Endothelial cell of umbilical vein (primary cell): ENCODE results near the gene OPRD1. TPM values are rescaled to one million over a fixed set of nuclear protein-coding genes. Genes with fewer than 3 reads are reported as not detected.

Source experiments
- BruUV-seq: library from RNA; stranded (reverse); fragments of 400-500 nt; replicated peaks from 2 replicates; lab custom pipeline; 2021; lab: Mats Ljungman, UMichigan
- CTCF ChIA-PET: fragments of 300-600, 350-600 bp; sonication (Branson Sonifier 250); formaldehyde crosslinking; loops from one replicate; lab custom pipeline; 2021; ENCODE audit warnings: antibody characterized with exemption, inconsistent platforms; lab: Charles Lee
- POLR2A ChIA-PET: fragments of 300-600, 350-600 bp; sonication (Branson Sonifier 250); formaldehyde crosslinking; loops from one replicate; lab custom pipeline; 2021; ENCODE audit warnings: antibody characterized with exemption, inconsistent platforms; lab: Charles Lee
- DNase-seq: peaks from one replicate; pipeline ENCODE4 v3.0.0-alpha.2; 2011; ENCODE audit warnings: low read depth, low spot score
- FAIRE-seq: peaks from 2 replicates; lab custom pipeline; 2011; peaks lifted over from hg19 to GRCh38; lab: Jason Lieb, UNC
- H2AFZ ChIP-seq: 2 replicates; pipeline ENCODE4 v1.6.0; 2012; ENCODE audit warnings: low read depth, low read length, control low read depth, inconsistent platforms
- H3K27ac ChIP-seq: 2 replicates; pipeline ENCODE4 v1.5.1; 2011; ENCODE audit warnings: low read depth, mild to moderate bottlenecking, control low read depth, low read length, moderate library complexity; ENCODE audit not compliant: insufficient read depth
- H3K27me3 ChIP-seq, 2 experiments: 2 replicates each; pipeline versions ENCODE4 v1.6.0 to v1.6.1; 2011; ENCODE audit warnings: low read length in 2 of 2, mixed read lengths in 1 of 2; ENCODE audit not compliant: control insufficient read depth in 2 of 2, insufficient read depth in 2 of 2
- H3K36me3 ChIP-seq, 2 experiments: 2 replicates in 1 of 2; 3 replicates in 1 of 2; pipeline ENCODE4 v1.5.1; 2011; ENCODE audit warnings: low read length in 2 of 2, mild to moderate bottlenecking in 1 of 2, moderate library complexity in 1 of 2; ENCODE audit not compliant: control insufficient read depth in 2 of 2, insufficient read depth in 2 of 2; ENCODE audit errors: extremely low read depth in 1 of 2
- H3K4me1 ChIP-seq: 3 replicates; pipeline ENCODE4 v1.5.1; 2011; ENCODE audit warnings: mild to moderate bottlenecking, low read length; ENCODE audit not compliant: control insufficient read depth, insufficient read depth; ENCODE audit errors: extremely low read depth
- H3K4me2 ChIP-seq: 2 replicates; pipeline ENCODE4 v1.6.1; 2011; ENCODE audit warnings: low read length, control low read depth, mixed read lengths; ENCODE audit not compliant: insufficient read depth
- H3K4me3 ChIP-seq, 3 experiments: fragments of 200-600 bp in 1 of 3; sonication (generic), shearing (Covaris generic) in 1 of 3; replicated peaks in 1 of 3; 2 replicates each; pipeline ENCODE4 v1.5.1; 2011 to 2016; ENCODE audit warnings: control low read depth in 3 of 3, low read length in 3 of 3, mild to moderate bottlenecking in 2 of 3, inconsistent platforms in 1 of 3, low read depth in 1 of 3, moderate library complexity in 1 of 3; ENCODE audit not compliant: insufficient read depth in 1 of 3
- H3K79me2 ChIP-seq: 2 replicates; pipeline ENCODE4 v1.6.0; 2012; ENCODE audit warnings: low read length, inconsistent platforms; ENCODE audit not compliant: control insufficient read depth, insufficient read depth
- H3K9ac ChIP-seq: replicated peaks from 2 replicates; pipeline ENCODE3; 2011; ENCODE audit warnings: low read length, control low read depth; ENCODE audit not compliant: insufficient read depth; ENCODE audit errors: extremely low read depth
- H3K9me1 ChIP-seq: replicated peaks from 3 replicates; pipeline ENCODE4 v1.6.0; 2011; ENCODE audit warnings: mild to moderate bottlenecking, low read length; ENCODE audit not compliant: control insufficient read depth, insufficient read depth; ENCODE audit errors: extremely low read depth
- H3K9me3 ChIP-seq: replicated peaks from 2 replicates; pipeline ENCODE4 v1.5.1; 2012; ENCODE audit warnings: low read length, inconsistent platforms; ENCODE audit not compliant: control insufficient read depth, insufficient read depth
- H4K20me1 ChIP-seq: replicated peaks from 2 replicates; pipeline ENCODE3; 2011; ENCODE audit warnings: mild to moderate bottlenecking, low read length; ENCODE audit not compliant: control insufficient read depth, insufficient read depth; ENCODE audit errors: extremely low read depth
- CTCF ChIP-seq, 2 donors: IDR thresholded peaks; 1 replicate in 1 of 2; 2 replicates in 1 of 2; pipeline ENCODE4 v1.5.1; 2011; ENCODE audit warnings: low read length in 2 of 2, mild to moderate bottlenecking in 2 of 2, moderate library complexity in 2 of 2, control low read depth in 1 of 2, inconsistent platforms in 1 of 2, low read depth in 1 of 2; ENCODE audit not compliant: insufficient read depth in 1 of 2; ENCODE audit errors: extremely low read depth in 1 of 2
- EZH2 ChIP-seq: IDR thresholded peaks from 2 replicates; pipeline ENCODE4 v1.6.1; 2012; ENCODE audit warnings: borderline replicate concordance, low read depth, mild to moderate bottlenecking, moderate library complexity, low read length, inconsistent platforms; ENCODE audit not compliant: severe bottlenecking
- FOS ChIP-seq: IDR thresholded peaks from 2 replicates; pipeline ENCODE4 v1.6.1; 2011; ENCODE audit warnings: mild to moderate bottlenecking, low read length, moderate library complexity, borderline replicate concordance; ENCODE audit not compliant: insufficient read depth
- GATA2 ChIP-seq: IDR thresholded peaks from 2 replicates; pipeline ENCODE4 v1.7.0; 2011; ENCODE audit warnings: low read depth, mild to moderate bottlenecking, moderate library complexity, mixed read lengths, low read length; ENCODE audit not compliant: insufficient read length, insufficient read depth
- JUN ChIP-seq: IDR thresholded peaks from 2 replicates; pipeline ENCODE4 v1.6.1; 2011; ENCODE audit warnings: borderline replicate concordance, low read depth; ENCODE audit not compliant: insufficient read length, insufficient read depth
- MAX ChIP-seq: IDR thresholded peaks from 2 replicates; pipeline ENCODE4 v1.6.1; 2011; ENCODE audit not compliant: insufficient read depth, insufficient read length
- MYC ChIP-seq: IDR thresholded peaks from one replicate; pipeline ENCODE4 v1.6.1; 2011; ENCODE audit warnings: mild to moderate bottlenecking, low read depth, low read length
- POLR2A ChIP-seq: IDR thresholded peaks from 2 replicates; pipeline ENCODE4 v1.6.1; 2012; ENCODE audit warnings: low read depth, mild to moderate bottlenecking, control low read depth, low read length
- POLR2AphosphoS5 ChIP-seq: IDR thresholded peaks from 2 replicates; pipeline ENCODE4 v1.6.1; 2012; ENCODE audit warnings: low read depth, mild to moderate bottlenecking, control low read depth, low read length, moderate library complexity; ENCODE audit not compliant: insufficient read depth
- dilution Hi-C: fragments of 300-500 bp; cut with MboI; formaldehyde crosslinking; loops from one replicate; pipeline ENCODE4 v1.15.0; 2019; ENCODE audit warnings: low sequenced_read_pairs; ENCODE audit not compliant: extremely low pct_ligation_motif_present
- intact Hi-C: fragments of 100-400 bp; cut with micrococcal nuclease; formaldehyde crosslinking; loops from one replicate; pipeline ENCODE4 v1.10.0; 2022
- polyA plus RNA-seq, 4 experiments: library from polyadenylated mRNA; depleted of rRNA in 3 of 4; stranded (reverse) in 3 of 4; unstranded in 1 of 4; fragments of >200 nt; gene quantifications; 2 replicates each; pipeline versions ENCODE4 v1.2.1 to v1.2.3, GENCODE V29; 2011 to 2012; ENCODE audit warnings: missing spikeins in 1 of 4
- total RNA-seq: library from RNA; stranded (reverse); gene quantifications from 2 replicates; pipeline ENCODE4 v1.2.3, GENCODE V29; 2021

The OPRD1 gene
- total and polyA plus RNA-seq, 2 donors (not counting 3 experiments of a cell fraction or from before 2014, with no cell fraction given), result not detected

GRCh38 chr1:28915031-28915895 lies 103.3 kb downstream of the OPRD1 start:
- BruUV-seq, result no TSS peak
- intact Hi-C loops, result no loop called here
- H4K20me1 ChIP-seq, result no peaks in the 10 kb centered on the region
- no peaks in the 10 kb centered on the region for H3K9me3 ChIP-seq
- FAIRE-seq (peak; percentile 77), DNase-seq (peak; percentile 59)
- POLR2A ChIA-PET, result interaction anchor here (0.7 to 1.0 kb wide), 2 partner anchors 11 to 30 kb away, joined by 3 read pairs; no protein-coding TSS in a partner anchor
- H3K27ac ChIP-seq, result no peak overlapping the region
- peak overlapping the region; percentile 77 for H3K4me2 ChIP-seq
- no peak for TF ChIP-seq GATA2
- no peak for TF ChIP-seq POLR2AphosphoS5
- no peak for TF ChIP-seq JUN
- TF ChIP-seq EZH2, result no peak
- no peak for TF ChIP-seq CTCF (IDR thresholded peaks at IDR 0.05; ENCODE audit: extremely low read depth in 1 of 2, insufficient read depth in 1 of 2, low read depth in 1 of 2, low read length in 2 of 2)
- no peak for TF ChIP-seq POLR2A
- TF ChIP-seq MYC, result no peak
- TF ChIP-seq MAX, result no peak
- no peak for TF ChIP-seq FOS
- no peaks in the 10 kb centered on the region for H3K9me1 ChIP-seq
- peak overlapping the region; percentile 91 for H2AFZ ChIP-seq
- H3K4me3 ChIP-seq, result peak overlapping the region; percentile 39 to 54 (median 52)
- peaks cover 10% of the 10 kb centered on the region for H3K4me1 ChIP-seq
- no peaks in the 10 kb centered on the region for H3K27me3 ChIP-seq
- no peaks in the 10 kb centered on the region for H3K79me2 ChIP-seq
- H3K36me3 ChIP-seq, result no peaks in the 10 kb centered on the region
- CTCF ChIA-PET, result interaction anchor here (1.3 to 4.2 kb wide), 6 partner anchors 11 to 118 kb away, joined by 3 to 27 read pairs (median 6); no protein-coding TSS in a partner anchor
- dilution Hi-C loops, result no loop called here
- peak overlapping the region; percentile 8 for H3K9ac ChIP-seq
